ENCODE measurements around the gene SPEM2. TPM values are rescaled to one million over a fixed set of nuclear protein-coding genes. Genes with fewer than 3 reads are reported as not detected.
A peak's percentile ranks its signal among the peaks of the same experiment; 100 is the strongest.

SPEM2 gene
- total RNA-seq, 1 experiment from 2014 or later, result 0.24 TPM

GRCh38 chr17:7383742-7384488 lies 41.5 kb upstream of the SPEM2 start:
- ChIA-PET POLR2A (ENCODE audit: low non-redundant PET) (no interaction called here), CTCF (no interaction called here)
- peak; percentile 74 for DNase-seq (ENCODE audit: low spot score)
- no peaks in the 10 kb centered on the region for H3K9me3 ChIP-seq (ENCODE audit: low read depth, low read length, poor library complexity, severe bottlenecking)
- intact Hi-C loops (cut with micrococcal nuclease; ENCODE audit: unreplicated experiment), result no loop called here
- H3K27ac ChIP-seq (ENCODE audit: low read depth, low read length, poor library complexity, severe bottlenecking), result no peak overlapping the region
- no peaks in the 10 kb centered on the region for H3K4me1 ChIP-seq (ENCODE audit: insufficient read depth, low read length, poor library complexity, severe bottlenecking)
- H3K36me3 ChIP-seq (ENCODE audit: insufficient read depth, low read length, poor library complexity, severe bottlenecking), result no peaks in the 10 kb centered on the region
- H3K4me3 ChIP-seq (ENCODE audit: low read depth, low read length, poor library complexity, severe bottlenecking), result peak overlapping the region; percentile 44
- TF ChIP-seq EZH2 (IDR thresholded peaks at IDR 0.05; ENCODE audit: borderline replicate concordance, low read depth, low read length, poor library complexity, severe bottlenecking) (no peak), CTCF (conservative IDR thresholded peaks at IDR 0.05; ENCODE audit: low read depth, low read length) (no peak)
- no TSS peak for BruUV-seq (replicated peaks)
- no peaks in the 10 kb centered on the region for H3K27me3 ChIP-seq (replicated peaks; ENCODE audit: insufficient read depth, low read depth, low read length, poor library complexity)

GRCh38 chr17:7384489-7385081 lies 40.8 kb upstream of the SPEM2 start:
- no TSS peak for BruUV-seq (replicated peaks)
- POLR2A ChIA-PET (ENCODE audit: low non-redundant PET), result no interaction called here
- intact Hi-C loops (cut with micrococcal nuclease; ENCODE audit: unreplicated experiment), result no loop called here
- H3K9me3 ChIP-seq (ENCODE audit: low read depth, low read length, poor library complexity, severe bottlenecking), result no peaks in the 10 kb centered on the region
- CTCF ChIA-PET, result no interaction called here
- H3K27ac ChIP-seq (ENCODE audit: low read depth, low read length, poor library complexity, severe bottlenecking), result no peak overlapping the region
- H3K36me3 ChIP-seq (ENCODE audit: insufficient read depth, low read length, poor library complexity, severe bottlenecking), result no peaks in the 10 kb centered on the region
- no peaks in the 10 kb centered on the region for H3K4me1 ChIP-seq (ENCODE audit: insufficient read depth, low read length, poor library complexity, severe bottlenecking)
- no peak for DNase-seq (ENCODE audit: low spot score)
- no peak for TF ChIP-seq CTCF (conservative IDR thresholded peaks at IDR 0.05; ENCODE audit: low read depth, low read length)
- no peak for TF ChIP-seq EZH2 (IDR thresholded peaks at IDR 0.05; ENCODE audit: borderline replicate concordance, low read depth, low read length, poor library complexity, severe bottlenecking)
- H3K4me3 ChIP-seq (ENCODE audit: low read depth, low read length, poor library complexity, severe bottlenecking), result peak overlapping the region; percentile 44
- no peaks in the 10 kb centered on the region for H3K27me3 ChIP-seq (replicated peaks; ENCODE audit: insufficient read depth, low read depth, low read length, poor library complexity)

DNA sequence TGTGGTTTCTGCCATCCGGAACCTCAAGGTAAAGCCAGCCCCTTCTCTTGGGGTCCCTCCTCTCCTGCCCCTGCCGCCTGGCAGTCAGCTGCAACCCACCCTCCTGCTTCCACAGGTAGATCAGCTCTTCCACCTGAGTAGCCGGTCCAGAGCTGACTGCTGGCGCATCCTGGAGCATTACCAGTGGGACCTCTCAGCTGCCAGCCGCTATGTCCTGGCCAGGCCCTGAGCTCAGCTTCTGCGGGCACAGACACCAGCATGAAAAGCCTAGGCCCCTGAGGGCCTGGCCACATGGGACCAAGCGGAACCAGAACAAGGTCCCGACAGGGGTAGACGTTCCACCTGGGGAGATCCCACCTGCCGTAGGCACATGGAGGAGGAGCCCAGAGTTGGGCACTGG lies 36.6 kb upstream of the SPEM2 start:
- Histone ChIP-seq H3K4me1 (ENCODE audit: insufficient read depth, low read length, poor library complexity, severe bottlenecking) (peaks cover 7% of the 10 kb centered on the region), H3K36me3 (ENCODE audit: insufficient read depth, low read length, poor library complexity, severe bottlenecking) (no peaks in the 10 kb centered on the region), H3K27me3 (replicated peaks; ENCODE audit: insufficient read depth, low read depth, low read length, poor library complexity) (no peaks in the 10 kb centered on the region), H3K27ac (ENCODE audit: low read depth, low read length, poor library complexity, severe bottlenecking) (no peak overlapping the region), H3K4me3 (ENCODE audit: low read depth, low read length, poor library complexity, severe bottlenecking) (no peak overlapping the region), H3K9me3 (ENCODE audit: low read depth, low read length, poor library complexity, severe bottlenecking) (no peaks in the 10 kb centered on the region)
- TF ChIP-seq EZH2 (IDR thresholded peaks at IDR 0.05; ENCODE audit: borderline replicate concordance, low read depth, low read length, poor library complexity, severe bottlenecking) (no peak), CTCF (conservative IDR thresholded peaks at IDR 0.05; ENCODE audit: low read depth, low read length) (no peak)
- ChIA-PET CTCF (no interaction called here), POLR2A (ENCODE audit: low non-redundant PET) (no interaction called here)
- no peak for DNase-seq (ENCODE audit: low spot score)
- no TSS peak for BruUV-seq (replicated peaks)
- intact Hi-C loops (cut with micrococcal nuclease; ENCODE audit: unreplicated experiment), result no loop called here
